ENCODE results near the gene VTI1A.
"Not testable (repeated sequence)": the region's sequence is repeated elsewhere in the genome, so short reads cannot be mapped to it uniquely, and the experiment has no call there.

The VTI1A gene

DNA sequence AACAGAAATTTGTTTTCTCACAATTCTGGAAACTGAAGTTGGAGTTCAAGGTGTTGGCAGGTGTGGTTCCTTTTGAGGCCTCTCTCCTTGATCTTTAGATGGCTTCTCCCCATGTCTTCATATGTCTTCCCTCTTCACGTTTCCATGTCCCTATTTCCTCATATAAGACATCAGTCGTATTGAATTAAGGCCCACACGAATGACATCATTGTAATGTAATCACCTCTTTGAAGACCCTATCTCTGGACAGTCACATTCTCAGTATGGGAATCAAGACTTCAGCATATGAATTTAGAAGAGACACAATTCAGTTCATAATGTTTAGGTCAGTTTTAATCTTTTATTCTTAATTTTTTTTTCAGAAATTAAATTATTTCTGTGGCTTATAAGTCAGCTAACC, 19.8 kb downstream of the VTI1A start:
- CTCF ChIA-PET, result no interaction called here
- H3K27ac Mint-ChIP-seq, result no peak overlapping the region
- no peak for DNase-seq
- peaks cover 29% of the 10 kb centered on the region for H3K36me3 Mint-ChIP-seq
- no peaks in the 10 kb centered on the region for H3K4me1 Mint-ChIP-seq
- H3K9me3 Mint-ChIP-seq, result no peaks in the 10 kb centered on the region
- no peaks in the 10 kb centered on the region for H3K27me3 Mint-ChIP-seq
- H3K4me3 Mint-ChIP-seq, result no peak overlapping the region

DNA sequence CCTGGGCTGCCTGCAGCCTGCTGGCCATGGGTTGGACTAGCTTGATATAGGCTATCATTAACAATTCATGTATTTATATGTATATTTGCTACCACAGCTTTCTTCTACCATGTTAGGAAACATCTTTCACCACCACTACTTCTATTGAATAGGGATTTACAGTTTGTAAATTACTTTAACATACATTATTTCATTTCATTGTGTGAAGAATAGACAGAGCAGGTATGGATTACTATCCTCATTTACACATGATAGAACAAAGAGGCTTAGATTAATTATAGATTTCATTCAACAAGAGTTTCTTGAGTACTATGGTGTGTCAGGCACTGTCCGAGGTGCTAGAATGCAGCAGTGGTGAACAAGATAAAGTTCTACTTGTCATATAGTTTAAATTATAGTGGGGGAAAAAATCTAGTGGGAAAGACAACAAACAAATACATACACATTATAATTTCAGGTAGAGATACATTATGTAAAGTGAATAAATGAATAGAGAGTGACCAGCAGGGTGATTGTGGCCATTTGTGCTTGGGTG, 20.6 kb downstream of the VTI1A start:
- no peak for DNase-seq
- Mint-ChIP-seq H3K4me3 (no peak overlapping the region), H3K27me3 (no peaks in the 10 kb centered on the region), H3K4me1 (no peaks in the 10 kb centered on the region), H3K36me3 (peaks cover 29% of the 10 kb centered on the region), H3K9me3 (no peaks in the 10 kb centered on the region), H3K27ac (no peak overlapping the region)
- CTCF ChIA-PET, result interaction anchor here (0.6 kb wide), 1 partner anchor 52 kb away, joined by 4 read pairs; no protein-coding TSS in a partner anchor

DNA sequence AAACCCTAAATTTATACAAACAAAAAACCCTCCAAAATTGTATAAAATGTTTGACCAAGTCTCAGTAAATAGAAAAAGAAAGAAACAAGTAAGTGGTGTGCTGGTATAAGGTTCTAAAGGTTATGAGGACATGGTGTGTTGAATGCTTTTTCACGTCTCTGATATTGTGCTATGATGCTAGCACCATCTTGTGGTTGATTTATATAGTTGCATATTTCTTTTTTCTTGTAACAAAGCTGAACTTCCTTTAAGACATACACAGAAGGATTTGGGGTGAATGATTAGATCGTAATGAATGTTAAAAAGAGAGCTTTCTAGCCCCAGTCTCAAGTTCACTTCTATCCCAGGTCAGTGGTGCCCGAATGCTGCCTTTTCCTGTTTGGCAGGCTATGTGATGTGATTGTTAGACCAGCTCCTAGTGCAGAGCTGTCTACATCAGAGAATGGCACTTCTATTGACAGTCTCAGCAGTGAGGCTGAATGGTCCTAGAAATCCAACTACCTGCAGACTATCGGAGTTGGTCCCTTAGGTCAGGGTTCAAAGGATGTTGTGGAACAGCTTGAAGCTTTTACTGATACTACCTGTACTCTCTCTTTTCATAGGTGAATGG, 25.0 kb downstream of the VTI1A start:
- Mint-ChIP-seq H3K4me3 (no peak overlapping the region), H3K27me3 (no peaks in the 10 kb centered on the region), H3K27ac (no peak overlapping the region), H3K4me1 (no peaks in the 10 kb centered on the region), H3K36me3 (peaks cover 3% of the 10 kb centered on the region), H3K9me3 (no peaks in the 10 kb centered on the region)
- CTCF ChIA-PET, result interaction anchor here (0.6 to 2.8 kb wide), 29 partner anchors 8 to 1091 kb away, joined by 3 to 18 read pairs (median 4); no protein-coding TSS in a partner anchor
- DNase-seq, result no peak

DNA sequence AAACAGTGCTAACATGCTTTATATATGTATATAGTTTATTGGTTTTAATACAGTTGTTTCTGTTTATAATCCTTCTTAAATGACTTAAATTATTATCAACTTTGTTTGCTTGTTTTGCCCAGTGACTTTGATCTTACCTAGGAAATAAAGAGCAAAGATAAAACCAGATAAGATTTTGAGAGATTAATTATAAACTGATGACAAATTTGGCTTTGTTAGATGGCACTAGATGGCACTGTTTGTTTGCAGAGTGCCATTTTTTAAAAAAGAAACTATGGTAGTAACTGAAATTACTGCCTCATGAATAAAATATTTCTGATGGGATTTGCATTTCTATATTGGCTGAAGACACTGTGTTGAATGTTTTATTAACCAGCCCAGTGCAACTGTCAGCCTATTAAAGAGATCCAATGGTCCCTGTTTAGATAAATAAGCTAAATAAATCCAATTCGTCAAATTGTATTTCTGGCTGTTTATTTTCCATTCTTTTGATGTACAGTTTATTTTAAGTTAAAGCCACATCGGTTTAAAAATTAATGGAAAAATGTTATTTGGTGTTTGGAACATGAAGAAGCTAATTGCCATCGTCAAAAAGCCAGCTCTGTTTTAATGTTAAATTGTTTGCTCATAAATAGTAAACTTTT, 28.7 kb downstream of the VTI1A start:
- CTCF ChIA-PET, result interaction anchor here (0.8 to 1.3 kb wide), 3 partner anchors 32 to 634 kb away, joined by 3 to 4 read pairs (median 4); no protein-coding TSS in a partner anchor
- no peaks in the 10 kb centered on the region for H3K4me1 Mint-ChIP-seq
- no peaks in the 10 kb centered on the region for H3K9me3 Mint-ChIP-seq
- H3K4me3 Mint-ChIP-seq, result no peak overlapping the region
- H3K27me3 Mint-ChIP-seq, result no peaks in the 10 kb centered on the region
- H3K27ac Mint-ChIP-seq, result no peak overlapping the region
- no peaks in the 10 kb centered on the region for H3K36me3 Mint-ChIP-seq
- DNase-seq, result no peak

DNA sequence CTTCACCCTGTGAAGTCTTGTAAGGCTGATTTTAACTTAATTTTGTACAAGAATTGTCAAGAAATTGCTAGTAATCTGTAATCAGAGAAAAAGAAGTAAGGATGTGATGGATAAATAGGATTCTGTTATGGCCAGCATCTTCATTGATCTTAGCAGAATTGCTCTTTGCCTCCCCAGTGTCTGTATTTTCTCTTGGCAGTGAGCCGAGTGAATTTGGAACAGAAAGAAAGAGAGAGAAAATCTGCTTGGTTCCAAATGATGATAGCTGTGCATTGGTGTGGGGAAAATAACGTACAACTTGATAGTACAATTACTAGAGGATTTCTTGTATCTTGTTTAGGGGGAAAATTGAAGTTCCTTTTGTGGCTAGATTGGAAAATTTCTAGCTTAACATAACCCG, 34.6 kb downstream of the VTI1A start:
- H3K9me3 Mint-ChIP-seq, result no peaks in the 10 kb centered on the region
- no peaks in the 10 kb centered on the region for H3K27me3 Mint-ChIP-seq
- no peak overlapping the region for H3K4me3 Mint-ChIP-seq
- CTCF ChIA-PET, result no interaction called here
- no peak for DNase-seq
- H3K27ac Mint-ChIP-seq, result no peak overlapping the region
- H3K36me3 Mint-ChIP-seq, result peaks cover 2% of the 10 kb centered on the region
- H3K4me1 Mint-ChIP-seq, result no peaks in the 10 kb centered on the region

DNA sequence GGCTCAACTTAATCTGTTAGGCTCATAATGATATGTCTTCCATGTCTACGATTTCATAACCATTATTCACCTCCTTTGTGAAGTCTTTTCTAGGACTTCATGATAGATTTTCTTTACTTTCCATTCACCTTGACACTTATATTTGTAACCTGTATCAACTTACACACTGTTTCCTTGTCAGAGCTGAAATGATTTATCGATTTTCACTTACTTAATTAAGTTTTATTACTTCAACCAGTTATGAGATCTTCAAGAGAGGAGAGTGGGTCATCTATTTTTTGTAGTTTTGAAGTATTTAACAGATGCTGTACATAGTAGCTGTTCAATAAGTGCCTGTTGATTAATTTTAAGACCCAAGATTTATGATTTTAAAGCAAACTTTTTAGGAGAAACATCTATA, 37.4 kb downstream of the VTI1A start:
- CTCF ChIA-PET, result interaction anchor here (0.8 kb wide), 1 partner anchor 12 kb away, joined by 4 read pairs; no protein-coding TSS in a partner anchor
- H3K4me1 Mint-ChIP-seq, result no peaks in the 10 kb centered on the region
- no peaks in the 10 kb centered on the region for H3K27me3 Mint-ChIP-seq
- peaks cover 2% of the 10 kb centered on the region for H3K36me3 Mint-ChIP-seq
- H3K9me3 Mint-ChIP-seq, result no peaks in the 10 kb centered on the region
- no peak for DNase-seq
- no peak overlapping the region for H3K27ac Mint-ChIP-seq
- no peak overlapping the region for H3K4me3 Mint-ChIP-seq

DNA sequence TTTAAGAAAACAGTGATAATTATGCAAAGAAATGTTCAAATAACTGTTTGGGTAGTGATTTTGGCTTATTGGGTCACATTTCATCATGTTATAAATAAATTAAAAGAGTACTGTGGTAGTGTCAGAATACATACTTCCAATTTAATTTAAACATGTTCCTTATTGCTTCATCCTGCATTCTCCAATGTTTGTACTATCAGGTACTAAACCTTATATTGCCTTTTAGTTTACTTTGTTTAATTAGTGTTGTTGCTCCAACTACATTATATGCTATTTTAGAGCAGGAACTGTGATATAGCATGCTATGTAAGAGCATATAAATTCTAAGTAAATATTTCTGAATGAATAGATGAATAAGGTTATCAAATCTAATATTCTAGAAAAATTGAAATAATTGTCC, 40.9 kb downstream of the VTI1A start:
- Mint-ChIP-seq H3K27me3 (no peaks in the 10 kb centered on the region), H3K9me3 (no peaks in the 10 kb centered on the region), H3K4me1 (no peaks in the 10 kb centered on the region), H3K4me3 (no peak overlapping the region), H3K36me3 (peaks cover 2% of the 10 kb centered on the region), H3K27ac (no peak overlapping the region)
- no peak for DNase-seq
- CTCF ChIA-PET, result interaction anchor here (0.9 kb wide), 1 partner anchor 16 kb away, joined by 4 read pairs; no protein-coding TSS in a partner anchor

DNA sequence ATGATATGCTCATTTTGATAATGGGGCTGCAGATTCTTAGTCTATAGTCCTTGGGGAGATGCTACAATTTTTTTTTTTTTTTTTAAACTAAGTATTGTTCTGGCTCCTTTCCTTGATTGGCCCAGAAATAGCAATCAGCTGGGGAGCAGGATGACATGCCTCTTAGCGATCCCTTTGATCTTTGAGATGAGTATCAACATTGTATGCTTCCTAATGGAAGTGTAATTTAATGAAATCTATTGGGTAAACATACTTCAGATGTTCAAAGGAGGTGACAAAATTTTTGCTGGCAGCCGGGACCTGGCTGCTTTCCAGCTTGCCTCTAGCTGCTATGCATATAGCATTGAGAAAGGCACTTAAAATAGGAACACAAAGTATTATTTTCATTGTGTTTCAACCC, 43.5 kb downstream of the VTI1A start:
- Mint-ChIP-seq H3K4me3 (no peak overlapping the region), H3K36me3 (no peaks in the 10 kb centered on the region), H3K4me1 (no peaks in the 10 kb centered on the region), H3K27me3 (no peaks in the 10 kb centered on the region), H3K27ac (no peak overlapping the region), H3K9me3 (no peaks in the 10 kb centered on the region)
- CTCF ChIA-PET, result interaction anchor here (1.0 kb wide), 1 partner anchor 19 kb away, joined by 3 read pairs; no protein-coding TSS in a partner anchor
- DNase-seq, result no peak

DNA sequence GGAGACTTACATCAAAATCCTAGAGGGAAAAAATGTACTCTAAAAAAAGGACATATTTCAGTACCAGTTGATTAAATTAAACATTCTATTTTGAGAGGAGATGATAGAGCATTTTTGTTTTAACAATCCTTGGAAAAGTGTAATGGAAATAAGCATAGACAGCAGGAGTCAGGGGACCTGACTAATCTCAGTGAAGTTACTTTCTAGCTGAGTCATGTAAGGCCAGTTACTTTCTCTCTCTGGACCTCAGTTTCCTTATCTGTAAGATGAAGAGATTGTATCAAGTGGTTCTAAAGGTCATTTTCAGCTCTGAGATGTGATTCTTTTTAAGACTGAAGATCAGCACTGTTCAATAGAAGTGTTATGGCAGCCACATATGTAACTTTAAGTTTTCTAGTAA, 44.1 kb downstream of the VTI1A start:
- H3K36me3 Mint-ChIP-seq, result no peaks in the 10 kb centered on the region
- no peak overlapping the region for H3K27ac Mint-ChIP-seq
- H3K4me3 Mint-ChIP-seq, result no peak overlapping the region
- DNase-seq, result no peak
- no peaks in the 10 kb centered on the region for H3K27me3 Mint-ChIP-seq
- no peaks in the 10 kb centered on the region for H3K9me3 Mint-ChIP-seq
- CTCF ChIA-PET, result interaction anchor here (1.0 to 1.5 kb wide), 2 partner anchors 19 to 55 kb away, joined by 3 read pairs; no protein-coding TSS in a partner anchor
- H3K4me1 Mint-ChIP-seq, result no peaks in the 10 kb centered on the region

DNA sequence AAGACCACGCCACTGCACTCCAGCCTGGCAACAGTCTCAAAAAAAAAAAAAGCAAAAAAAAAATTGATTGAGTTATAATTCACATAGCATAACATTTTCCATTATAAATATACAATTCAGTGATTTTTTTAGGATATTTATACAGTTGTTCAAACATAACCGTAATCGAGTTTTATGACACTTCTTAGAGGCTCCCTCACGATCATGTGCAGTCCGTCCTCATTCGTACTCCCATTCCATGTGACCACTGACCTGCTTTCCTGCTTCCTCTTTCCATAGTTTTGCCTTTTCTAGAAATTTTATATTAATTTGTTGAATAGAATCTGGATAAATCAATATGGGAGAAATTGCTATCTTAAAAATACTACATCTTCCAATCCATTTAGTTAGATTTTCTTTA, 45.7 kb downstream of the VTI1A start:
- Mint-ChIP-seq H3K9me3 (no peaks in the 10 kb centered on the region), H3K4me1 (no peaks in the 10 kb centered on the region), H3K27me3 (no peaks in the 10 kb centered on the region), H3K36me3 (no peaks in the 10 kb centered on the region), H3K4me3 (no peak overlapping the region), H3K27ac (no peak overlapping the region)
- CTCF ChIA-PET, result interaction anchor here (1.5 kb wide), 1 partner anchor 57 kb away, joined by 3 read pairs; no protein-coding TSS in a partner anchor
- no peak for DNase-seq

DNA sequence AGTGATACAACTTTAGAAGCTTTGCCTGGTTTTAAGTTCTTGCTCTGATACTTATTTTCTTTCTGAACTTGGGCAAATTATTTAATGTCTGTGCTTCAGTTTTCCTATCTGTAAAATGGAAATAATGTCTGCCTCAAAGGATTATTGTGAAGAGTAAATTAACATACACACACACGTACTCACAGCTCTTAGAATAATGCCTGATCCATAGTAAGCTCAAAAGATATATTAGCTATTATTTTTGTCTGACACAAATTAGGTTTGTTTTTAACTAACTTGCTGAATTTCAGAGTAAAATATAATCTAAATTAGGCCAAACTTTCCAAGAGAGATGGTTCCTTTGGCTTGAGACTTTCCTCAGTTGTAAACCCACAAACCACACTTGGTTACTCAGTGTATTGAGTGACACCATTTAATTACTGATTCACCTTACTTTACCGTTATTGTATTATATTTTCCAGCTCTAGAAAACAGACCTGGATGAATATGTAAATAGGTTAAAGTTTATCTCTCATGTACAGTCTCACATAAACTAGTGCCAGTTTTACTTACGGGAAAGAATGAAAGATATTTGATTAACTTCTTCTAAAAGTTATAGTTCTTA, 50.4 kb downstream of the VTI1A start:
- Mint-ChIP-seq H3K4me3 (no peak overlapping the region), H3K9me3 (no peaks in the 10 kb centered on the region), H3K27ac (no peak overlapping the region), H3K27me3 (no peaks in the 10 kb centered on the region), H3K4me1 (no peaks in the 10 kb centered on the region), H3K36me3 (peaks cover 3% of the 10 kb centered on the region)
- no peak for DNase-seq
- CTCF ChIA-PET, result no interaction called here

DNA sequence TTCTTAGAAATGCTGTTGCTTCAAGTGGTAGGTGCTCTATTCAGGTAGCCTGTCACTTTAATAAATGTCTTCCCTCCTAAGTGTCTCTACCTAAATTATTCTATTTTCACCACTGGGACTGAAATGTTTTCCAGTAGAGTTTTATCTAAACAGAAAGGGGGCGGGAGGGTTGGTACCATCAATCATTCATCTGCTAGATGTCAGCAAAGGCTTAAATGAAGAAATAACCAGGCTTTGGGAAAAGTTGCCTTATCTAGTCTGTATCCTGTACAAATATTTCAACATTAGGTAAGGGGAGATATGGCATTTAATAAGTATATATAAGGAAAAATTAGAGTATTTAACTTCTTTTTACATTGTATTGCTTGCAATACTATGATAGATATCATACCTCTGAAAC, 51.8 kb downstream of the VTI1A start:
- no peak overlapping the region for H3K27ac Mint-ChIP-seq
- peaks cover 3% of the 10 kb centered on the region for H3K36me3 Mint-ChIP-seq
- H3K4me3 Mint-ChIP-seq, result no peak overlapping the region
- no peaks in the 10 kb centered on the region for H3K4me1 Mint-ChIP-seq
- no peaks in the 10 kb centered on the region for H3K27me3 Mint-ChIP-seq
- H3K9me3 Mint-ChIP-seq, result no peaks in the 10 kb centered on the region
- CTCF ChIA-PET, result no interaction called here
- DNase-seq, result no peak

DNA sequence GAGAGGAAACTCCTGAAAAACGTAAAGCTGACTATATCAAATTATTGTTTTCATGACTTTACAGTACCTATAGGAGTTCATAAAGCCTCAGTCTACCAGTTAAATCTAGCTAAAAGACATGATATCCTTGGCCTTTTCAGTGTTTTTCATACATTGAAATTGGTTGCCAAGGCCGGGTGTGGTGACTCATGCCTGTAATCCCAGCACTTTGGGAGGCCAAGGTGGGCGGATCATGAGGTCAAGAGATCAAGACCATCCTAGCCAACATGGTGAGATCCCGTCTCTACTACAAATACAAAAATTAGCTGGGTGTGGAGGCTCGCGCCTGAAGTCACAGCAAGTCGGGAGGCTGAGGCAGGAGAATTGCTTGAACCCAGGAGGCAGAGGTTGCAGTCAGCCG, 53.0 kb downstream of the VTI1A start:
- DNase-seq, H3K4me1 Mint-ChIP-seq, H3K9me3 Mint-ChIP-seq, H3K4me3 Mint-ChIP-seq, H3K27ac Mint-ChIP-seq, CTCF ChIA-PET, H3K27me3 Mint-ChIP-seq, H3K36me3 Mint-ChIP-seq: not testable (repeated sequence)

DNA sequence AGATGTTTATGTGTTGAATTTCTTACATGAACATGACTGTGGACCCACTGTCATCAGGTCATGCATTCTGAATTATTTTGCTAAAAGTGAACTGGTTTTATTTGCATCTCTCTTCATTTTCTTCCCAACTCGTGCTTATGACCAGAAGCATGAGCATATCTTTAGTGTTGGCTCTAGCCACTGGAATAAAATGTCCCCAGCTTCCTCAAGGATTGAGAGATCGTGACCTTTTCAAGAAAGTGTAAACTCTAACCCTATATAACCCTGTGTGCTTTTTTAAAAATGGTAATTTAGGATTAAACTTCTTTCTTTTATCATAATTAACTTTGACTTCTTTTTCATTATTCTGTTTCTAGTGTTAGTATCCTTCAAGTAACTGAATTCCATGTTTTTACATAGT, 55.5 kb downstream of the VTI1A start:
- H3K4me3 Mint-ChIP-seq, result no peak overlapping the region
- no peaks in the 10 kb centered on the region for H3K27me3 Mint-ChIP-seq
- H3K36me3 Mint-ChIP-seq, result peaks cover 3% of the 10 kb centered on the region
- no peaks in the 10 kb centered on the region for H3K9me3 Mint-ChIP-seq
- H3K27ac Mint-ChIP-seq, result no peak overlapping the region
- no peaks in the 10 kb centered on the region for H3K4me1 Mint-ChIP-seq
- no peak for DNase-seq
- CTCF ChIA-PET, result no interaction called here

DNA sequence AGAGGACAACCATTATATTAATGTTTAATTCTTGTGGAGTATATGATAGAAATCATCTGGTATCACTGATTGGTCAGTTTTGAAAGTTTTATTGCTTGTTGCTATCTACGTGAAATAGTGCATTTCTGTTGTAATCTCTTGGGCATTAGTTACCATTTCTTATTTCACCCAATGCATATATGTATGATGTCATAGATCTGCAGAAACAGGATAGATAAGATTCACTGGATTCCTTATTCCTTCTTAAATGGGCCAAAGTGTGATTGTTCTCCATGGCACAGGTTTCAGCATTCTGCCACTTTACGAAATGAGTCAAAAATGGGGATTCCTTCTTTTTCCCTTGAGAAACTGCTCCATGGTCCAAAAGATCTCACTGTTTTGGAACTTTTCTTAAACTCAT, 56.6 kb downstream of the VTI1A start:
- no peak overlapping the region for H3K4me3 Mint-ChIP-seq
- H3K4me1 Mint-ChIP-seq, result no peaks in the 10 kb centered on the region
- no peaks in the 10 kb centered on the region for H3K27me3 Mint-ChIP-seq
- H3K36me3 Mint-ChIP-seq, result peaks cover 3% of the 10 kb centered on the region
- no peak overlapping the region for H3K27ac Mint-ChIP-seq
- DNase-seq, result no peak
- CTCF ChIA-PET, result no interaction called here
- no peaks in the 10 kb centered on the region for H3K9me3 Mint-ChIP-seq
